ENCODE measurements around the gene AGBL1. TPM values are rescaled to one million over a fixed set of nuclear protein-coding genes. Genes with fewer than 3 reads are reported as not detected.

AGBL1 gene
- total and polyA plus RNA-seq, 2 donors (not counting 3 experiments of a cell fraction or from before 2014, with no cell fraction given): not detected

- DNase-seq (ENCODE audit: low read depth, low spot score) (no peak), FAIRE-seq (no peak)
- H3K9me3 ChIP-seq (replicated peaks; ENCODE audit: control insufficient read depth, insufficient read depth, low read length): no peaks in the 10 kb centered on the region
- H3K27me3 ChIP-seq (ENCODE audit: control insufficient read depth in 2 of 2, insufficient read depth in 2 of 2, low read length in 2 of 2): no peaks in the 10 kb centered on the region
- intact Hi-C loops (cut with micrococcal nuclease) (no loop called here), dilution Hi-C loops (cut with MboI; ENCODE audit: extremely low pct_ligation_motif_present, low sequenced_read_pairs) (no loop called here)
- H3K79me2 ChIP-seq (ENCODE audit: control insufficient read depth, insufficient read depth, low read length): no peaks in the 10 kb centered on the region
- H3K4me3 ChIP-seq (replicated peaks in 1 of 3; ENCODE audit: insufficient read depth in 1 of 3, low read depth in 1 of 3, low read length in 3 of 3): no peak overlapping the region
- CTCF ChIA-PET: no interaction called here
- H4K20me1 ChIP-seq (replicated peaks; ENCODE audit: control insufficient read depth, extremely low read depth, insufficient read depth, low read length): no peaks in the 10 kb centered on the region
- H3K9me1 ChIP-seq (replicated peaks; ENCODE audit: control insufficient read depth, extremely low read depth, insufficient read depth, low read length): no peaks in the 10 kb centered on the region
- no TSS peak for BruUV-seq (replicated peaks)
- H3K36me3 ChIP-seq (ENCODE audit: control insufficient read depth in 2 of 2, extremely low read depth in 1 of 2, insufficient read depth in 2 of 2, low read length in 2 of 2): no peaks in the 10 kb centered on the region
- H3K4me2 ChIP-seq (ENCODE audit: insufficient read depth, low read length): no peak overlapping the region
- TF ChIP-seq MAX (IDR thresholded peaks at IDR 0.05; ENCODE audit: insufficient read depth, insufficient read length) (no peak), POLR2AphosphoS5 (IDR thresholded peaks at IDR 0.05; ENCODE audit: insufficient read depth, low read depth, low read length) (no peak), JUN (IDR thresholded peaks at IDR 0.05; ENCODE audit: borderline replicate concordance, insufficient read depth, insufficient read length, low read depth) (no peak), CTCF (IDR thresholded peaks at IDR 0.05; ENCODE audit: extremely low read depth in 1 of 2, insufficient read depth in 1 of 2, low read depth in 1 of 2, low read length in 2 of 2) (no peak), POLR2A (IDR thresholded peaks at IDR 0.05; ENCODE audit: low read depth, low read length) (no peak), MYC (IDR thresholded peaks at IDR 0.05; ENCODE audit: low read depth, low read length) (no peak), GATA2 (IDR thresholded peaks at IDR 0.05; ENCODE audit: insufficient read depth, insufficient read length, low read depth, low read length) (no peak)
- POLR2A ChIA-PET: no interaction called here
- no peak overlapping the region for H3K27ac ChIP-seq (ENCODE audit: insufficient read depth, low read depth, low read length)
- no peak overlapping the region for H2AFZ ChIP-seq (ENCODE audit: low read depth, low read length)
- H3K9ac ChIP-seq (replicated peaks; ENCODE audit: extremely low read depth, insufficient read depth, low read length): no peak overlapping the region
- H3K4me1 ChIP-seq (ENCODE audit: control insufficient read depth, extremely low read depth, insufficient read depth, low read length): no peaks in the 10 kb centered on the region
These were observed 282.9 kb downstream of the AGBL1 start for GRCh38 chr15:86362555-86362954.

All from endothelial cell of umbilical vein (primary cell).